UCSD-AML1 (cell line): ENCODE data around the gene LRRC4B.

Experiments
- DNase-seq: peaks from one replicate; lab custom pipeline; 2025; ENCODE audit not compliant: unreplicated experiment; lab: John Stamatoyannopoulos, UW

Gene LRRC4B

DNA sequence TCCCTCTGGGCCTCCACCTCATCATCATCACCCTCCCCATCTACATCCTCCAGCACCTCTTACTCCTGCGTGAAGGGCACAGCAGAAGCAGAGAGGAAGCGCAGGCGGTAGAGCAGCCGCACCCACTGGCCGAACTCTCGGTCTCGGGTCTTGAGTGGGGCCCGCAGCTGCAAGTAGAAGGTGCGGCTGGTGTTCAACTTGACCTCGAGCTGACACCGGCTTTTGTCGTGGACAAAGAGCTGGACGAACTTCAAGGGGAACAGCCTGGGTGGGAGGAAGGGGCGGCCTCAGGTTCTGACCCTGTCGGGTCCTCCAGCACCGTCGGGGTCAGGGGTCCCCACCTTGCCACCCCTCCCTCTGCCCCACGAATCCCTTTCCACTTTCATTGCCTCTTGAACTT lies 100.7 kb downstream of the LRRC4B start:
- DNase-seq, result no peak
